Activated CD4-positive, alpha-beta memory T cell treated with anti-CD3 and anti-CD28 coated beads for 36 hours (primary cell): ENCODE measurements around the gene NPC1L1. TPM values are rescaled to one million over a fixed set of nuclear protein-coding genes. Genes with fewer than 3 reads are reported as not detected.

Experiments used
- CTCF ChIA-PET: fragments of 350-600 bp; sonication (Branson Sonifier 250); formaldehyde crosslinking; loops from one replicate; lab custom pipeline; 2021; ENCODE audit warnings: antibody characterized with exemption, inconsistent platforms; lab: Charles Lee
- POLR2A ChIA-PET: fragments of 350-600 bp; sonication (Branson Sonifier 250); formaldehyde crosslinking; loops from one replicate; lab custom pipeline; 2021; ENCODE audit warnings: antibody characterized with exemption; lab: Charles Lee
- DNase-seq: peaks from one replicate; pipeline ENCODE4 v3.0.0-alpha.2; 2020
- H3K27ac Mint-ChIP-seq: one replicate; pipeline ENCODE4 v1.8.0; 2021; ENCODE audit warnings: mixed read lengths
- H3K27me3 Mint-ChIP-seq: one replicate; pipeline ENCODE4 v1.8.0; 2021; ENCODE audit warnings: mixed read lengths
- H3K36me3 Mint-ChIP-seq: one replicate; pipeline ENCODE4 v1.8.0; 2021; ENCODE audit warnings: mixed read lengths
- H3K4me1 Mint-ChIP-seq: one replicate; pipeline ENCODE4 v1.8.0; 2021; ENCODE audit warnings: low read depth, mixed read lengths
- H3K4me3 Mint-ChIP-seq: one replicate; pipeline ENCODE4 v1.8.0; 2021; ENCODE audit warnings: mild to moderate bottlenecking, mixed read lengths
- H3K9me3 Mint-ChIP-seq: one replicate; pipeline ENCODE4 v1.8.0; 2021; ENCODE audit warnings: mixed read lengths
- intact Hi-C: fragments of 100-400 bp; cut with micrococcal nuclease; formaldehyde crosslinking; loops from one replicate; pipeline ENCODE4 v1.15.1; 2023
- total RNA-seq, 2 experiments: library from RNA; stranded (reverse); gene quantifications; one replicate each; pipeline ENCODE4 v1.2.3, GENCODE V29; 2021

Gene NPC1L1
- total RNA-seq, 2 experiments from 2014 or later = 0.07 TPM; not detected in 1

DNA sequence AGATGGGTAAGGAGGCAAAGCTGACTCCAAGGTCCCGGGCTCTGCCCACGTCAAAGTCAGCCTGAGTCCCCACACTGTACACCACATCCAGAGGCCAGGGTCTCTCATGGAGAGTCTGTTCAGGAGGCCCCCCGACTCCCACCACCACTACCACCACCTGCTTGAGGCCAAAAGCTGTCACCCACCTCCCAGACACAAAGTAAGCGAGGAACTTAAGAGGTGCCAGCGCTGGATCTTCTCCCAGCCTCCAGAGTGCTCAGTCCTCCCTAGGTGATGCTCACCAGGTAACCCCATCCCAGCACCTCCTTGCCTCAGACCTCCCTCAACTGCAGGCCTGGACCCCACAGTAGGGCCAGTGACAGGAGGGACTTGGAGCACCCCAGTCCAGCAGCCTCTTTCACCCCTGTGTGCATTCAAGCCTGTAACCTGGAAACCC, 520 bp downstream of the NPC1L1 start:
- no peak for DNase-seq
- intact Hi-C loops = no loop called here
- H3K36me3 Mint-ChIP-seq = no peaks in the 10 kb centered on the region
- POLR2A ChIA-PET = no interaction called here
- CTCF ChIA-PET = no interaction called here
- H3K9me3 Mint-ChIP-seq = no peaks in the 10 kb centered on the region
- H3K27ac Mint-ChIP-seq = no peak overlapping the region
- no peak overlapping the region for H3K4me3 Mint-ChIP-seq
- H3K27me3 Mint-ChIP-seq = no peaks in the 10 kb centered on the region
- no peaks in the 10 kb centered on the region for H3K4me1 Mint-ChIP-seq

DNA sequence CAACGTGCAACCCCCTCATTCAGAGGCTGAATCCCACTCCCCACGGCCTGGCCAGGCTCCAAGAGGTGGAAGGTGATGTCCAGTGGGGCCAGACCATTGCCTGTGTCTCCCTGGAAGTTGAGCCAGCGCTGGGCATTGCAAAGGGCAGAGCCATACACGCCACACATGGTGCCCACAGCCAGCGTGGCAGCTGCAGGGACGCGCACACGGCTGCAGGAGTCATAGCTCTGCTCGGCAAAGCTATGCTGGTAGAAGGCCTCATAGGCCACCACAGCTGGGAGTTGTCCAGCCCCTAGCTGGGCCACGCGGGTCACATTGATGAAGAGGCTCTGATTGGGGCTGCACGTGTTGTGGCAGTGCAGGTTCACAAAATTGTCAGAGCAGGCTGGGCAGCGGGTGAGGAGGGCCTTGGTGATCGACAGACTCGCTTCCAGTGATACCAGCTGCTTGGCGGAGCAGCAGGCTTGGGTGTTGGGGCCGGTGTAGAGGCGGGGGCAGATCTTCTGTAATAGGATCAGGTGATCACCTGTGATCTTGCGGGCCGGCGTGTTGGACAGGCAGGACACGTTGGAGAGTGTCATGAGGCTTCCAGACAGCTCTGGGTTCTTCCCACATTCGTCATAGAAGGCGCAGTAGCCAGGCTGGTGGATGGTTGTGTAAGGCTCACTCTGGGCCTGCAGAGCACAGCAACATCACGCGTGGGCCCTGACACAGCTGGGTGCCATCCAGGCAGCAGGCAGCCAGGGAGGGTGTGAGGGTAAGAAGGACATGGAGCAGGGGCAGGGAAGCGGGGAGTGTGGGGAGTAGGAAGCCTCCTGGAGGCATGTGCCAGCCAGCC, 1.2 kb downstream of the NPC1L1 start:
- Mint-ChIP-seq H3K4me3 (no peak overlapping the region), H3K27ac (no peak overlapping the region)

GRCh38 chr7:44538798-44539668, 2.1 kb downstream of the NPC1L1 start:
- no peak overlapping the region for H3K27ac Mint-ChIP-seq
- CTCF ChIA-PET = no interaction called here
- H3K36me3 Mint-ChIP-seq = no peaks in the 10 kb centered on the region
- no peak overlapping the region for H3K4me3 Mint-ChIP-seq
- no peaks in the 10 kb centered on the region for H3K4me1 Mint-ChIP-seq
- DNase-seq = no peak
- no peaks in the 10 kb centered on the region for H3K9me3 Mint-ChIP-seq
- H3K27me3 Mint-ChIP-seq = no peaks in the 10 kb centered on the region
- POLR2A ChIA-PET = interaction anchor here (0.5 kb wide), 1 partner anchor 10 kb away, joined by 3 read pairs; no protein-coding TSS in a partner anchor
- intact Hi-C loops = no loop called here

More for the DNA sequence above, 1.2 kb downstream of the NPC1L1 start:
- intact Hi-C loops = no loop called here
- CTCF ChIA-PET = no interaction called here
- no peak for DNase-seq
- H3K36me3 Mint-ChIP-seq = no peaks in the 10 kb centered on the region
- POLR2A ChIA-PET = no interaction called here
- no peaks in the 10 kb centered on the region for H3K9me3 Mint-ChIP-seq
- no peaks in the 10 kb centered on the region for H3K27me3 Mint-ChIP-seq
- H3K4me1 Mint-ChIP-seq = no peaks in the 10 kb centered on the region

DNA sequence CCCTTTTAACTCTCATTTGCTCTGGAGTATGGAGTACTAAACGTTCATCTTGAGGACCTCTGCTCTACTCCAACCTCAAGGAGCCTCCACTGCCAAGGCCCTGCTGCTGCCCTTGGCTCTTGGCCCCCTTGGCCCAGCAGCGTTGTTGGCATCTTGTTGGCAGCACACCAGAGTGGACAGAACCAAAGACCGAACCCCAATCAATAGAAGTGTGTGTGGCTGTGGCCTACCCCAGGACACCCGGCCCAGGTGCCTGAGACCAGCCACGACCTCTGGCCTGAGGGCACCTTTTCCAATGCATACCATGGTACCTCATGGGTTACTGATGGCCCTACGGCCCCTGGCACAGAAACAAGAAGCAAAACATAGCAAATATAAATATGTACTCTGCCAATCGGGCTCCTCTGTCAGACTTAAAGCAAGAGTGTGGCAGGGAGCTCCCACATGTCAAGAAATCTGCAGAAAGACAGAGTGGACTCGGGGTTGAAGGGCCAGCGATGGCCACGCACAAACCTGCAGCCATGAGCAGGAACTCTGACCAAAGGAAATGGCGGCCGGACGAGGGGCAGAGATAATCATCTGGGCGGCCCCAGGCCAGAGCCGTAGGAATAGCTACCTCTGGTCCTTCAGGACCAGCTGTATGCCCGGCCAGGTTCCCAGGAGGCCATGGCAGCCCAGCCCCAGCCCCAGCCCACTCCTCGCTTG, 2.9 kb downstream of the NPC1L1 start:
- ChIA-PET CTCF (interaction anchor here (0.9 kb wide), 1 partner anchor 23 kb away, joined by 3 read pairs; no protein-coding TSS in a partner anchor), POLR2A (no interaction called here)
- no peak overlapping the region for H3K27ac Mint-ChIP-seq
- no peaks in the 10 kb centered on the region for H3K27me3 Mint-ChIP-seq
- no peaks in the 10 kb centered on the region for H3K9me3 Mint-ChIP-seq
- H3K4me3 Mint-ChIP-seq = no peak overlapping the region
- intact Hi-C loops = no loop called here
- H3K4me1 Mint-ChIP-seq = no peaks in the 10 kb centered on the region
- H3K36me3 Mint-ChIP-seq = no peaks in the 10 kb centered on the region
- DNase-seq = no peak

GRCh38 chr7:44537442-44537841, 3.7 kb downstream of the NPC1L1 start:
- no peaks in the 10 kb centered on the region for H3K9me3 Mint-ChIP-seq
- H3K27ac Mint-ChIP-seq = no peak overlapping the region
- POLR2A ChIA-PET = no interaction called here

GRCh38 chr7:44536090-44536489, 5.0 kb downstream of the NPC1L1 start:
- CTCF ChIA-PET = interaction anchor here (2.2 kb wide), 1 partner anchor 16 kb away, joined by 8 read pairs; no protein-coding TSS in a partner anchor

More at GRCh38 chr7:44537442-44537841, 3.7 kb downstream of the NPC1L1 start:
- no peak overlapping the region for H3K4me3 Mint-ChIP-seq
- no peaks in the 10 kb centered on the region for H3K36me3 Mint-ChIP-seq
- intact Hi-C loops = no loop called here
- H3K4me1 Mint-ChIP-seq = no peaks in the 10 kb centered on the region
- CTCF ChIA-PET = interaction anchor here (0.9 kb wide), 1 partner anchor 22 kb away, joined by 3 read pairs; no protein-coding TSS in a partner anchor
- no peaks in the 10 kb centered on the region for H3K27me3 Mint-ChIP-seq
- DNase-seq = no peak

DNA sequence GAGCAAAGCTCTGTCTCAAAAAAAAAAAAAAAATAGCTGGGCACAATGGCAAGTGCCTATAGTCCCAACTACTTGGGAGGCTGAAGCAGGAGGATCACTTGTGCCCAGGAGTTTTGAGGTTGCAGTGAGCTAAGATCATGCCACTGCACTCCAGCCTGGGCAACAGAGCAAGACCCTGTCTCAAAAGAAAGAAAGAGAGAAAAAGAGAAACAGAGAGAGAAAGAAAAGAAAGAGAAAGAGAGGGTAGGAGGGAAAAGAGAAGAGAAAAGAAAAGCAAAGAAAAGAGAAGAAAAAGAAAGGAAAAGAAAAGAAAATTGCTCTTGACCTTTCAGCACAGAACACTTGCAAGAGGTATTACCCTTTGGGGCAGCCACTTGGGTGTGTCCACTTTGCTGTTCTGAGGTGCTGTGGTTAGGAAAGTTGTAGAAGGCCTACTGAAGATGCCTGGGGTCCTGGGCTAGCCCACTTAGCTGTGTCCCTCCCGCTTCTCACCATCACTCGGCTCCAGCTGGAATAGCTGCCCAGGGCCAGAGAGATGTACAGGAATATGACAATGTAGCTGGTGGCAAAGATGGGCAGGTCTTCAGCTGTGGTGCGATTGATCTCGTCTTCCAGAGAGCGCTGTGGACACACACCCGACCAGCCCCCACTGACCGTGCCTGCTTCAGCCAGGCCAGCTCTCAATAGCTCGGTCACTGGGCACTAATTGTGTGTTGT, 5.6 kb downstream of the NPC1L1 start:
- DNase-seq = no peak
- ChIA-PET CTCF (interaction anchor here (0.7 to 2.2 kb wide), 12 partner anchors 11 to 366 kb away, joined by 3 to 14 read pairs (median 4); partner anchors contain the start of gene NUDCD3), POLR2A (interaction anchor here (0.7 to 1.5 kb wide), 2 partner anchors 30 to 44 kb away, joined by 3 to 4 read pairs; no protein-coding TSS in a partner anchor)
- intact Hi-C loops = no loop called here
- Mint-ChIP-seq H3K27me3 (no peaks in the 10 kb centered on the region), H3K4me1 (no peaks in the 10 kb centered on the region), H3K27ac (no peak overlapping the region), H3K4me3 (no peak overlapping the region), H3K9me3 (no peaks in the 10 kb centered on the region), H3K36me3 (no peaks in the 10 kb centered on the region)

More at GRCh38 chr7:44536090-44536489, 5.0 kb downstream of the NPC1L1 start:
- Mint-ChIP-seq H3K36me3 (no peaks in the 10 kb centered on the region), H3K27me3 (no peaks in the 10 kb centered on the region), H3K4me3 (no peak overlapping the region), H3K4me1 (no peaks in the 10 kb centered on the region), H3K9me3 (no peaks in the 10 kb centered on the region), H3K27ac (no peak overlapping the region)
- no peak for DNase-seq
- POLR2A ChIA-PET = interaction anchor here (0.5 kb wide), 1 partner anchor 132 kb away, joined by 4 read pairs; no protein-coding TSS in a partner anchor
- intact Hi-C loops = no loop called here

- Mint-ChIP-seq H3K27ac (no peak overlapping the region), H3K4me1 (no peaks in the 10 kb centered on the region), H3K9me3 (no peaks in the 10 kb centered on the region), H3K36me3 (no peaks in the 10 kb centered on the region), H3K4me3 (no peak overlapping the region), H3K27me3 (no peaks in the 10 kb centered on the region)
- peak; percentile 59 for DNase-seq
- CTCF ChIA-PET = interaction anchor here (0.6 to 2.2 kb wide), 27 partner anchors 8 to 550 kb away, joined by 3 to 14 read pairs (median 4); partner anchors contain the start of gene NUDCD3
- POLR2A ChIA-PET = interaction anchor here (0.7 to 1.5 kb wide), 2 partner anchors 31 to 43 kb away, joined by 3 to 4 read pairs; no protein-coding TSS in a partner anchor
- intact Hi-C loops = no loop called here
These were observed 6.6 kb downstream of the NPC1L1 start for GRCh38 chr7:44534501-44534900.

DNA sequence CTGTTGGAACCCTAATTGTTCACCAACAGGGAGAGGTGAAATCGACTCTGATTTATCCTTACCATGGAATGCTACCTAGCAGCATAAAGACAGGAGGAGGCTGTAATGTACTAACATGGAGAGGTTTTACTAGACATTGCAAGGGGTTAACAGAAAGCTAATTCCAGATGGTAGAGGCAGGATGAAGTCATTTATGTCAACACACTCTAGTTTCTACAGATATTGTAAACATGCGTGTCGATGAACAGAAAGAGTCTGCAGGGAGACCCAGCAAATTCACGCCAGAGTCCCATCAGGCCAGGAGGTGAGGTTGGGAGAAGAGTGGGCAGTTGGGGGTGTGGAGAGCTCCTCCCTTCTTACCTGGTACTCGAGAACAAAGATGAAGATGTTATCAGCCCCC, 7.0 kb downstream of the NPC1L1 start:
- no peak overlapping the region for H3K4me3 Mint-ChIP-seq
- no peak overlapping the region for H3K27ac Mint-ChIP-seq
- intact Hi-C loops = no loop called here
- peaks cover under 1% of the 10 kb centered on the region for H3K9me3 Mint-ChIP-seq
- ChIA-PET POLR2A (interaction anchor here (1.5 kb wide), 1 partner anchor 31 kb away, joined by 4 read pairs; no protein-coding TSS in a partner anchor), CTCF (interaction anchor here (0.6 to 2.2 kb wide), 22 partner anchors 9 to 549 kb away, joined by 3 to 14 read pairs (median 4); partner anchors contain the start of gene NUDCD3)
- no peaks in the 10 kb centered on the region for H3K27me3 Mint-ChIP-seq
- H3K4me1 Mint-ChIP-seq = no peaks in the 10 kb centered on the region
- no peaks in the 10 kb centered on the region for H3K36me3 Mint-ChIP-seq
- DNase-seq = no peak

DNA sequence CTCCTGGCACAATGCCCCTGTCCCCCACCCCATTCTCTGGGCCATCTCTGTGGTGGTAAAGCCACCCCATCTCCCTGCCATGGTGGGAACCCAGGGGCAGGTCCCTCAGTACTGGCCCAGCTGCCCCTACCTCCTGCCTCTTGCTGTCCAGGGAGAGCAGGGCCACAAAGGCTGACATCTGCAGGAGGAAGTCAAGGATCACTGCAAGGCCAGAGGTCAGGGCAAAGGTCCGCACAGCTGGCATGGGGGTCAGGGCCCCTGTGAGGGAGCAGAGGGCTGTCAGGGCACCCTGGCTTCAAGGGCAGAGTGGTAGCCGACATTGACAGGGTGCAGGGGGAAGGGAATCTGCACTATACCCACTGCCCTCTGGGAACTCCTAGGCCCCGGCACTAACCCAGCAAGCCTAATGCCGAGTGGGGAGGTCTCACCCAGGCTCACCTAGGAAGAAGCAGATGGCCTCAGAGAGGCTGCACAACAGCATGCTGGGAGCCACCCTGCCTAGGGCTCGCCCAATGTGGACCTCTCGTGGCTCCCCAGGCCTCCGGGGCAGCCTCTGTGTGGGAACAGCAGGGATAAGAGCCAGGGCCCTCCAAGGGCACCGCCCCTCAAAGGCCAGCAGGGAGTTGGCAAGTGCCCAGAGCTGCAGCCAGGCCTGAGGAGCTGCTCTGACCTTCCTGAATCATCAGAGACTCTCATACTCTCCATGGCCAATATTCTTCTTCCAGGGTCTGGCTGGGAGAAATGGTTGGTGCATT, 7.7 kb downstream of the NPC1L1 start:
- intact Hi-C loops = no loop called here
- H3K36me3 Mint-ChIP-seq = no peaks in the 10 kb centered on the region
- H3K27me3 Mint-ChIP-seq = no peaks in the 10 kb centered on the region
- CTCF ChIA-PET = interaction anchor here (1.3 to 2.2 kb wide), 7 partner anchors 9 to 445 kb away, joined by 3 to 14 read pairs (median 5); partner anchors contain the start of gene NUDCD3
- POLR2A ChIA-PET = no interaction called here
- H3K27ac Mint-ChIP-seq = no peak overlapping the region
- H3K4me1 Mint-ChIP-seq = no peaks in the 10 kb centered on the region
- no peak for DNase-seq
- H3K9me3 Mint-ChIP-seq = peaks cover 2% of the 10 kb centered on the region
- no peak overlapping the region for H3K4me3 Mint-ChIP-seq
